ENCODE results near the gene CHRNA7. TPM values are rescaled to one million over a fixed set of nuclear protein-coding genes. Genes with fewer than 3 reads are reported as not detected.

CHRNA7 gene
- 2.6 TPM for total RNA-seq

DNA sequence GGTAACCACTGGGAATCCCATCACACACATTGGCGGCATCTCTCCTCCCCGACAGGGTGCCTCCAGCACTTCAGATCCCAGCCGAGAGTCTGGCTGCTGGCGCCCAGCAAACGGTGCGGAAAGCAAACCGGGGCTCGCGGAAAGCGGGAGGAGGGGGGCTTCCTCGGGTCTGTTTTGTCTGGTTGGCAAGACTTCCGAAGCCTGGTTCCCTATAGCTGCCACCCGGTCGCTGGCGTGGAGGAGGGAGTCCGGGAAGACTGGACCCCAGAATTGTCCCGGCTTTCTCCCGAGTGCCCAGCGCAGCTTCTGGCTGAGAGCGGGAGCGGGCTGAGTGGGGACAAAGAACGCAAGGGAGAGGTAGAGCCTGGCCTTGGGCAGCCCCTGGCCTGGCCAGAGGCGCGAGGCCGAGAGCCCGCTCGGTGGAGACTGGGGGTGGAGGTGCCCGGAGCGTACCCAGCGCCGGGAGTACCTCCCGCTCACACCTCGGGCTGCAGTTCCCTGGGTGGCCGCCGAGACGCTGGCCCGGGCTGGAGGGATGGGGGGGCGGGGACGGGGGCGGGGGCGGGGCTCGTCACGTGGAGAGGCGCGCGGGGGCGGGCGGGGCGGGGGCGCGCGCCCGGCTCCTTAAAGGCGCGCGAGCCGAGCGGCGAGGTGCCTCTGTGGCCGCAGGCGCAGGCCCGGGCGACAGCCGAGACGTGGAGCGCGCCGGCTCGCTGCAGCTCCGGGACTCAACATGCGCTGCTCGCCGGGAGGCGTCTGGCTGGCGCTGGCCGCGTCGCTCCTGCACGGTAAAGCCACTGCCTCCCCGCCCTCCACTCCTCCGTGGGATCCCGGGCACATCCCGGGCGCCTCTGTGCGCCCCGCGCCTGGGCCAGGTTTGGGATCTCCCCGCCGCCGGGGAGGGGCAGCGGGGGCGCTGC, at the start of gene CHRNA7:
TSS of gene CHRNA7 (plus strand) at position 654 of the 920 bp plus-strand sequence. CDS start at position 734, 80 bp downstream.
- Histone ChIP-seq H3K9me3 (no peaks in the 10 kb centered on the region), H3K27me3 (no peaks in the 10 kb centered on the region), H3K27ac (no peak within 1 kb of the TSS), H3K4me3 (peak within 1 kb of the TSS; percentile 56 to 67), H3K4me1 (peaks cover 0 to 7% of the 10 kb centered on the region in 2 donors), H3K36me3 (no peaks in the 10 kb centered on the region)
- intact Hi-C loops (cut with DNase I), result loop anchor here (5.0 kb wide), 1 partner anchor 158 kb away; the partner anchor contains the start of gene OTUD7A
- DNase-seq (ENCODE audit: low spot score in 2 of 2), result peak in 1 of 2 donors; percentile 72
- peak in 2 of 3 experiments; percentile 15 to 35 for TF ChIP-seq CTCF (IDR thresholded peaks at IDR 0.05)

- Histone ChIP-seq H3K4me3 (no peak overlapping the region), H3K36me3 (no peaks in the 10 kb centered on the region), H3K9me3 (no peaks in the 10 kb centered on the region), H3K4me1 (no peaks in the 10 kb centered on the region), H3K27ac (no peak overlapping the region), H3K27me3 (no peaks in the 10 kb centered on the region)
- no peak for DNase-seq (ENCODE audit: low spot score in 2 of 2)
- TF ChIP-seq CTCF (IDR thresholded peaks at IDR 0.05), result no peak
- intact Hi-C loops (cut with DNase I), result no loop called here
Observed at GRCh38 chr15:31985607-31986006, 44.7 kb upstream of the CHRNA7 start.

DNA sequence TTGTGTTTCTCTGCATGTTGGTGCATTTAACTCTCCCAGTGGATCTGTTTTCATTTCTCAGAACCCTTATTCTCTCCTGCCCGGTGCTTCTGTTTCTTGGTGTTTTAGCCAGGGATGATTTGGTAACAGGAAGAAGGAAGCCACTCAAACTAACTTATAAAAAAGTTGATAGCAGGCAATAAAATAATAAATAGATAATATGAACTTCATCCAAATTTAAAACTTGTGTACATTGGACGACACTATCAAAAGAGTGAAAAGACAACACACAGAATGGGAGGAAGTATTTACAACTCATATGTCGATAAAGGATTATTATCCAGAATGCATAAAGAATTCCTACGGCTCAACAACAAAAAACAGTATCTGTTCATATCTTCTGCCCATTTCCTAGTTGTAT, 37.3 kb upstream of the CHRNA7 start:
- H3K9me3 ChIP-seq, result no peaks in the 10 kb centered on the region
- no peak overlapping the region for H3K4me3 ChIP-seq
- no peak for DNase-seq (ENCODE audit: low spot score in 2 of 2)
- H3K4me1 ChIP-seq, result no peaks in the 10 kb centered on the region
- H3K27ac ChIP-seq, result no peak overlapping the region
- H3K27me3 ChIP-seq, result no peaks in the 10 kb centered on the region
- intact Hi-C loops (cut with DNase I), result no loop called here
- no peaks in the 10 kb centered on the region for H3K36me3 ChIP-seq
- no peak for TF ChIP-seq CTCF (IDR thresholded peaks at IDR 0.05)

DNA sequence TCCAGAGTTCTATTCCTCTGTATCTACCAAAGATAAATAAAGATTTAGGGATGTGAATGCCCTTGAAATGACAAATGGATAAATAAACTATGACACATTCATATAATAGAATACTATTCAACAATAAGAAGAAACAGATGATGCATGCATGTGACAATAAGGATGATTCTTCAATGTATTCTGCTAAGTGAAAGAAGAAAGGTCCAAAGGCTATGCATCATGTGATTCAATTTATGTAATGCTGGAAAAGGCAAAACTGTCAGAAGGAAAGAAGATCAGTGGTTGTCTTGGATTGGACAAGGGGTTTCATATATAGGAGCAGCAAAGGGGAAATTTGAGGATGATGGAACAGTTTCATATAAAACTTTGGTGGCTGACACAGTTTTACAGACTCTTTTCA, 32.6 kb upstream of the CHRNA7 start:
- TF ChIP-seq CTCF (IDR thresholded peaks at IDR 0.05), result no peak
- no peaks in the 10 kb centered on the region for H3K36me3 ChIP-seq
- H3K4me1 ChIP-seq, result no peaks in the 10 kb centered on the region
- no peaks in the 10 kb centered on the region for H3K27me3 ChIP-seq
- H3K9me3 ChIP-seq, result no peaks in the 10 kb centered on the region
- no peak overlapping the region for H3K4me3 ChIP-seq
- no peak for DNase-seq (ENCODE audit: low spot score in 2 of 2)
- intact Hi-C loops (cut with DNase I), result no loop called here
- H3K27ac ChIP-seq, result no peak overlapping the region

- Histone ChIP-seq H3K27me3 (no peaks in the 10 kb centered on the region), H3K4me1 (no peaks in the 10 kb centered on the region), H3K4me3 (no peak overlapping the region), H3K36me3 (no peaks in the 10 kb centered on the region), H3K9me3 (no peaks in the 10 kb centered on the region), H3K27ac (no peak overlapping the region)
- no peak for TF ChIP-seq CTCF (IDR thresholded peaks at IDR 0.05)
- no peak for DNase-seq (ENCODE audit: low spot score in 2 of 2)
- intact Hi-C loops (cut with DNase I), result no loop called here
Observed at GRCh38 chr15:32003558-32003957, 26.8 kb upstream of the CHRNA7 start.

All from ascending aorta (tissue), 2 donors.